ENCODE data around the gene ZSWIM1. TPM values are rescaled to one million over a fixed set of nuclear protein-coding genes. Genes with fewer than 3 reads are reported as not detected.

Gene ZSWIM1
- total RNA-seq, 4 donors from 2014 or later = 9.7 to 18.4 (median 15.0) TPM

DNA sequence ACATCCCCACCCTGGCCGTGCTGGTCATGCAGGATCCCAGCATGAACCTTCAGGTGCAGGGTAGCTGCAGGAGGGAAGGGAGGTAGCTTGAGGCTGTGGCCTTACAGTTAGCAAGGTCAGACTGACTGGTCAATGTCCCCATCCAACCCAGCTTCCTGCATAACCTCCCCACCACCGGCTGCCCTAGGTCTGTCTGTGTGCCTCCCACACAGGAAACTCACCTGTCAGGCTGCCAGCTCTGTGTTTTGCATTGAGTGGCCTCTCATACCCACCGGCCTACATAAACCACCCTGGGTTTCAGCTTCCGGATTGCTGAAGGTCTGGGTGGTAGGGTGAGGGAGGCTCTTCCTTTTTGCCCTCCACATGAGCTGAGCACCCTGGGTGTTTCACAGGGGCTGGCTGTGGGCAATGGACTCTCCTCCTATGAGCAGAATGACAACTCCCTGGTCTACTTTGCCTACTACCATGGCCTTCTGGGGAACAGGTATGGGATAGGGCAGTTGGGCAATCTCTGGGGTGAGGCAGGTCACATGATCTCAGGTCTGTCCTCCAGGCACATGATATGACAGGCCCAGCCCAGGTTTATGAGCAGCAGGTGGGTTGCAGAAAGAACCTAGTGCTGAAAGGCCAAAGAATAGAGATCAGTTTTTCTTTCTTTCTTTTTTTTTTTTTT is 11.9 kb downstream of the ZSWIM1 start:
- Histone ChIP-seq H3K9me3 (no peaks in the 10 kb centered on the region), H3K27me3 (no peaks in the 10 kb centered on the region), H3K4me1 (peaks cover 32% of the 10 kb centered on the region), H3K4me3 (peak overlapping the region; percentile 66), H3K36me3 (peaks cover 50% of the 10 kb centered on the region), H3K27ac (no peak overlapping the region)
- TF ChIP-seq, protein P1, sequence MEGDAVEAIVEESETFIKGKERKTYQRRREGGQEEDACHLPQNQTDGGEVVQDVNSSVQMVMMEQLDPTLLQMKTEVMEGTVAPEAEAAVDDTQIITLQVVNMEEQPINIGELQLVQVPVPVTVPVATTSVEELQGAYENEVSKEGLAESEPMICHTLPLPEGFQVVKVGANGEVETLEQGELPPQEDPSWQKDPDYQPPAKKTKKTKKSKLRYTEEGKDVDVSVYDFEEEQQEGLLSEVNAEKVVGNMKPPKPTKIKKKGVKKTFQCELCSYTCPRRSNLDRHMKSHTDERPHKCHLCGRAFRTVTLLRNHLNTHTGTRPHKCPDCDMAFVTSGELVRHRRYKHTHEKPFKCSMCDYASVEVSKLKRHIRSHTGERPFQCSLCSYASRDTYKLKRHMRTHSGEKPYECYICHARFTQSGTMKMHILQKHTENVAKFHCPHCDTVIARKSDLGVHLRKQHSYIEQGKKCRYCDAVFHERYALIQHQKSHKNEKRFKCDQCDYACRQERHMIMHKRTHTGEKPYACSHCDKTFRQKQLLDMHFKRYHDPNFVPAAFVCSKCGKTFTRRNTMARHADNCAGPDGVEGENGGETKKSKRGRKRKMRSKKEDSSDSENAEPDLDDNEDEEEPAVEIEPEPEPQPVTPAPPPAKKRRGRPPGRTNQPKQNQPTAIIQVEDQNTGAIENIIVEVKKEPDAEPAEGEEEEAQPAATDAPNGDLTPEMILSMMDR (IDR thresholded peaks at IDR 0.05) = no peak
- no peak for TF ChIP-seq EP300 (IDR thresholded peaks at IDR 0.05)
- no peak for TF ChIP-seq POLR2A (IDR thresholded peaks at IDR 0.05)
- TF ChIP-seq POLR2AphosphoS5 (IDR thresholded peaks at IDR 0.05) = no peak
- DNase-seq (ENCODE audit: low spot score in 2 of 2) = no peak
- 77% methylated on average over 4 of the region's 4 CpGs for WGBS

DNA sequence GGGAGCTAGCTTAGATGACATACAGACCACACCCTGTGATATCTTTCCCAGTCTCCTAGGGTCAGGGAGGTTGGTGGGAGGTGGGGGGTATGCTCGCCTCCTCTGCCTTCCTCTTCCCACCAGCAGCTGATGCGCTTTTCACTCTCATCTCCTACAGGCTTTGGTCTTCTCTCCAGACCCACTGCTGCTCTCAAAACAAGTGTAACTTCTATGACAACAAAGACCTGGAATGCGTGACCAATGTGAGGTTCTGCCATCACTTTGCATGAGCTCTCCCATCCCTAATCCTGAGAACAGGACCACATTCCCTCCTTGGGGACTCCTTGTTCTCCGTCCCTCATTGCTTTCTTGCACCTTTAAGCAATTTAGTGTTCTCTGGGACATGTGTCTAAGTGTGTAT is 12.8 kb downstream of the ZSWIM1 start:
- H3K27ac ChIP-seq = no peak overlapping the region
- no peak for TF ChIP-seq EP300 (IDR thresholded peaks at IDR 0.05)
- TF ChIP-seq POLR2AphosphoS5 (IDR thresholded peaks at IDR 0.05) = no peak
- no peak for TF ChIP-seq POLR2A (IDR thresholded peaks at IDR 0.05)
- TF ChIP-seq, protein P1 (IDR thresholded peaks at IDR 0.05) = no peak
- 97% methylated on average over 4 of the region's 4 CpGs for WGBS
- no peak for DNase-seq (ENCODE audit: low spot score in 2 of 2)
- H3K36me3 ChIP-seq = peaks cover 58% of the 10 kb centered on the region
- peaks cover 32% of the 10 kb centered on the region for H3K4me1 ChIP-seq
- H3K9me3 ChIP-seq = no peaks in the 10 kb centered on the region
- no peaks in the 10 kb centered on the region for H3K27me3 ChIP-seq
- no peak overlapping the region for H3K4me3 ChIP-seq

GRCh38 chr20:45894797-45895196 is 13.8 kb downstream of the ZSWIM1 start:
- DNase-seq (ENCODE audit: low spot score in 2 of 2) = no peak
- H3K27me3 ChIP-seq = no peaks in the 10 kb centered on the region
- TF ChIP-seq, protein P1 (IDR thresholded peaks at IDR 0.05) = no peak
- TF ChIP-seq EP300 (IDR thresholded peaks at IDR 0.05) (no peak), POLR2A (IDR thresholded peaks at IDR 0.05) (no peak)
- 65% methylated on average over 2 of the region's 12 CpGs for WGBS
- H3K27ac ChIP-seq = no peak overlapping the region
- H3K36me3 ChIP-seq = peaks cover 67% of the 10 kb centered on the region
- peaks cover 29% of the 10 kb centered on the region for H3K4me1 ChIP-seq
- H3K9me3 ChIP-seq = no peaks in the 10 kb centered on the region
- no peak overlapping the region for H3K4me3 ChIP-seq

DNA sequence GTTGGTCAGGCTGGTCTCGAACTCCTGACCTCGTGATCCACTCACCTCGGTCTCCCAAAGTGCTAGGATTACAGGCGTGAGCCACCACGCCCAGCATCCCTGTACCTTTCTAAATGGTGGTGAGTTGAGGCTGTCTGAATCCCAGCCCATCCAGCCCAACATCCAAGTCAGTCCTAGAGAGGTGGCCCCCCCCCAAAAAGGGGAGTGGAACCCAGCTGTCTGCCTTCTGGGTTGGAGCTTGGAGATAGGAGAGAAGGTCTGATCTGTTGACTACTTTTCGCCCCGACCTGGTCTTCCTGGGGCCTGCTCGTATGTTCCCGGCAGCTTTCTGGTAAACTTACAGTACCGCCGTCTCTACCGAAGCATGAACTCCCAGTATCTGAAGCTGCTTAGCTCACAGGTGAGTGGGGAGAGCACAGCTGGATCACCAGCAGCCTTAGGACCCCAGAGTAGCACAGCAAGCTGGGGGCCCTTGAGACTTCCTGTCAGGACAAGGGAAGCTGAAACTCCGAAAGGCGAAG is 15.7 kb downstream of the ZSWIM1 start:
- Histone ChIP-seq H3K9me3 (no peaks in the 10 kb centered on the region), H3K36me3 (peaks cover 84% of the 10 kb centered on the region), H3K4me3 (no peak overlapping the region), H3K4me1 (peaks cover 17% of the 10 kb centered on the region), H3K27ac (no peak overlapping the region), H3K27me3 (no peaks in the 10 kb centered on the region)
- no peak for TF ChIP-seq POLR2AphosphoS5 (IDR thresholded peaks at IDR 0.05)
- TF ChIP-seq EP300 (IDR thresholded peaks at IDR 0.05) = no peak
- no peak for TF ChIP-seq POLR2A (IDR thresholded peaks at IDR 0.05)
- TF ChIP-seq, protein P1 (IDR thresholded peaks at IDR 0.05) = no peak
- no peak for DNase-seq (ENCODE audit: low spot score in 2 of 2)
- WGBS = 89% methylated on average over 14 of the region's 14 CpGs

DNA sequence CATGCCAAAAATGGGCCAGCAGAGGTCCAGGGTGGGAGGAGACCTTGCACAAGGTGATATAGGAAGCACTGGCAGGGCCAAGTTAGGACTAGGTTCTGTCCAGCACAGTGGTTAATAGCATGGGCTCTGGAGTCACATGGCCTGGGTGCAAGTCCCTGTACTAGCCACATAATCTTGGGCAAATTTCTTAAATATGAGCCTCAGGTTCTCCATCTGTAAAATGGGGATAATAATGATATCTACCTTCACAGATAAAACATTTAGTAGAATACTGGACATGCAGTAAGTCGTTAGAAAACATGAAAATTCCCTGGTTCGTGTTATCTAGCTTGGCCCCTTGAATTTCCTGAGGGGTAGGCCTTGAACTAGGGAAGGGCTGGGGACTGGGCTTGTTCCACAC is 16.3 kb downstream of the ZSWIM1 start:
- peaks cover 90% of the 10 kb centered on the region for H3K36me3 ChIP-seq
- WGBS = 92% methylated on average over 2 of the region's 2 CpGs

More for the DNA sequence above, 16.3 kb downstream of the ZSWIM1 start:
- H3K9me3 ChIP-seq = no peaks in the 10 kb centered on the region
- no peak overlapping the region for H3K4me3 ChIP-seq
- peaks cover 11% of the 10 kb centered on the region for H3K4me1 ChIP-seq
- H3K27me3 ChIP-seq = no peaks in the 10 kb centered on the region
- H3K27ac ChIP-seq = no peak overlapping the region
- TF ChIP-seq EP300 (IDR thresholded peaks at IDR 0.05) (no peak), POLR2AphosphoS5 (IDR thresholded peaks at IDR 0.05) (no peak)
- DNase-seq (ENCODE audit: low spot score in 2 of 2) = no peak

Data from suprapubic skin (tissue), 4 donors.